Panc1 (cell line): Measurements from ENCODE around the gene PPP2R1B.

Source experiments
- POLR2AphosphoS5 ChIP-seq: IDR thresholded peaks from 2 replicates; pipeline ENCODE4 v1.6.1; 2012; ENCODE audit warnings: mild to moderate bottlenecking, low read depth, low read length, moderate library complexity
- SIN3A ChIP-seq: IDR thresholded peaks from 2 replicates; pipeline ENCODE4 v1.6.1; 2012; ENCODE audit warnings: low read depth, mild to moderate bottlenecking, low read length, moderate library complexity, borderline replicate concordance; ENCODE audit not compliant: insufficient read depth
- TCF7L2 ChIP-seq: IDR thresholded peaks from 2 replicates; pipeline ENCODE4 v1.6.1; 2011; ENCODE audit warnings: mild to moderate bottlenecking, low read depth, low read length, inconsistent platforms
- TF ChIP-seq, protein P1 (sequence below): fragments of 450-650 bp; IDR thresholded peaks from 2 replicates; pipeline ENCODE4 v1.5.1; 2017; ENCODE audit warnings: mild to moderate bottlenecking
- TF ChIP-seq, protein P2 (sequence below), 2 experiments: IDR thresholded peaks; 2 replicates each; pipeline ENCODE4 v1.6.1; 2011 to 2012; ENCODE audit warnings: low read depth in 2 of 2, control low read depth in 1 of 2, low read length in 1 of 2, mild to moderate bottlenecking in 1 of 2, moderate library complexity in 1 of 2; ENCODE audit not compliant: insufficient read depth in 1 of 2

DNA sequence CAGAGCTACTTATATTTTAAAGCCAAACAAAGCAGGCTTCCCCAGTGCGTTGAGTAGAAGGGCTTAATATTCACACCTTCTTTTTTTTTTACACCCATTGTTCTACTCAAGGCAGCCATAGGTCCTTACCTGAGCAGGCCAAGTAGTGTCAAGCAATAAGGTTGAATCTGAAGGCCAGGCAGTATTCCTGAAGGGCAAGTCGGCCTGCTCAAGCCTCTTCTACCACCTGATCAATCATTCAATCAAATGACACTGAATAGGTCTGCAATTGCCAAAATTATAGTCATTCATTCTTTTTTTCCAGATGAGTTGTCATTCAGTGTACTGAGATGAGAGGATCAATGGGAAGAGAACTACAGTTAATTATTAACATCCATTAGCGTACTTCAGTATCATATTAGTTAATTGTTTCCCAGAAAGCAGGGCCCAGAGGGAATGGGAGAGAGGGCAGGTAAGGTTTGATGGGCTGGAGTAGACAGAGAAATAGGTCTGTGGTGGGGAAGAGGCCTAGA lies 11.9 kb upstream of the PPP2R1B start:
- TF ChIP-seq, protein P1, sequence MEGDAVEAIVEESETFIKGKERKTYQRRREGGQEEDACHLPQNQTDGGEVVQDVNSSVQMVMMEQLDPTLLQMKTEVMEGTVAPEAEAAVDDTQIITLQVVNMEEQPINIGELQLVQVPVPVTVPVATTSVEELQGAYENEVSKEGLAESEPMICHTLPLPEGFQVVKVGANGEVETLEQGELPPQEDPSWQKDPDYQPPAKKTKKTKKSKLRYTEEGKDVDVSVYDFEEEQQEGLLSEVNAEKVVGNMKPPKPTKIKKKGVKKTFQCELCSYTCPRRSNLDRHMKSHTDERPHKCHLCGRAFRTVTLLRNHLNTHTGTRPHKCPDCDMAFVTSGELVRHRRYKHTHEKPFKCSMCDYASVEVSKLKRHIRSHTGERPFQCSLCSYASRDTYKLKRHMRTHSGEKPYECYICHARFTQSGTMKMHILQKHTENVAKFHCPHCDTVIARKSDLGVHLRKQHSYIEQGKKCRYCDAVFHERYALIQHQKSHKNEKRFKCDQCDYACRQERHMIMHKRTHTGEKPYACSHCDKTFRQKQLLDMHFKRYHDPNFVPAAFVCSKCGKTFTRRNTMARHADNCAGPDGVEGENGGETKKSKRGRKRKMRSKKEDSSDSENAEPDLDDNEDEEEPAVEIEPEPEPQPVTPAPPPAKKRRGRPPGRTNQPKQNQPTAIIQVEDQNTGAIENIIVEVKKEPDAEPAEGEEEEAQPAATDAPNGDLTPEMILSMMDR = no peak
- TF ChIP-seq SIN3A = no peak
- TF ChIP-seq, protein P2, sequence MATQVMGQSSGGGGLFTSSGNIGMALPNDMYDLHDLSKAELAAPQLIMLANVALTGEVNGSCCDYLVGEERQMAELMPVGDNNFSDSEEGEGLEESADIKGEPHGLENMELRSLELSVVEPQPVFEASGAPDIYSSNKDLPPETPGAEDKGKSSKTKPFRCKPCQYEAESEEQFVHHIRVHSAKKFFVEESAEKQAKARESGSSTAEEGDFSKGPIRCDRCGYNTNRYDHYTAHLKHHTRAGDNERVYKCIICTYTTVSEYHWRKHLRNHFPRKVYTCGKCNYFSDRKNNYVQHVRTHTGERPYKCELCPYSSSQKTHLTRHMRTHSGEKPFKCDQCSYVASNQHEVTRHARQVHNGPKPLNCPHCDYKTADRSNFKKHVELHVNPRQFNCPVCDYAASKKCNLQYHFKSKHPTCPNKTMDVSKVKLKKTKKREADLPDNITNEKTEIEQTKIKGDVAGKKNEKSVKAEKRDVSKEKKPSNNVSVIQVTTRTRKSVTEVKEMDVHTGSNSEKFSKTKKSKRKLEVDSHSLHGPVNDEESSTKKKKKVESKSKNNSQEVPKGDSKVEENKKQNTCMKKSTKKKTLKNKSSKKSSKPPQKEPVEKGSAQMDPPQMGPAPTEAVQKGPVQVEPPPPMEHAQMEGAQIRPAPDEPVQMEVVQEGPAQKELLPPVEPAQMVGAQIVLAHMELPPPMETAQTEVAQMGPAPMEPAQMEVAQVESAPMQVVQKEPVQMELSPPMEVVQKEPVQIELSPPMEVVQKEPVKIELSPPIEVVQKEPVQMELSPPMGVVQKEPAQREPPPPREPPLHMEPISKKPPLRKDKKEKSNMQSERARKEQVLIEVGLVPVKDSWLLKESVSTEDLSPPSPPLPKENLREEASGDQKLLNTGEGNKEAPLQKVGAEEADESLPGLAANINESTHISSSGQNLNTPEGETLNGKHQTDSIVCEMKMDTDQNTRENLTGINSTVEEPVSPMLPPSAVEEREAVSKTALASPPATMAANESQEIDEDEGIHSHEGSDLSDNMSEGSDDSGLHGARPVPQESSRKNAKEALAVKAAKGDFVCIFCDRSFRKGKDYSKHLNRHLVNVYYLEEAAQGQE (IDR thresholded peaks at IDR 0.05; ENCODE audit: insufficient read depth in 1 of 2, low read depth in 2 of 2, low read length in 1 of 2) = no peak
- TF ChIP-seq POLR2AphosphoS5 = no peak
- TF ChIP-seq TCF7L2 = no peak
